ENCODE measurements around the gene HSPA8.

DNA sequence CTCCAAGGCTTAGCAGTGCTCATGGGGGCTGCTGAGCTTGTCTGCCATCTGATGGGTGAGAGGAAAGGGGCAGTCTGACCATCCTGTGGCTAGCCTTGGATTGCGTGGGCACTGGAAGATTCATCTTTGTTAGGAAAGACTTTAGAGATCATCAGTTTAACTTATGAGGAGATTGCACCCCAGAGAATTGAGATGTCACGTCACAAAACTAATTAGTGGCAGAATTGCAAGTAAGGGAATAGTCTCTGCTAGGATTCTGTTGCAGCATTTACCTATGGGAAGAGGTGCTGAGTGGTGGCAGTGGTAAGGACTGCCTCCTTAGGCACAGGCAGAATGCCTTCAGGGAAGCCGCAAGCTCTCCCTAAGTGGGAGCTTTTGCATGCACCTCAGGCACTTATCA lies 42.8 kb upstream of the HSPA8 start:
- TF ChIP-seq, protein P1, sequence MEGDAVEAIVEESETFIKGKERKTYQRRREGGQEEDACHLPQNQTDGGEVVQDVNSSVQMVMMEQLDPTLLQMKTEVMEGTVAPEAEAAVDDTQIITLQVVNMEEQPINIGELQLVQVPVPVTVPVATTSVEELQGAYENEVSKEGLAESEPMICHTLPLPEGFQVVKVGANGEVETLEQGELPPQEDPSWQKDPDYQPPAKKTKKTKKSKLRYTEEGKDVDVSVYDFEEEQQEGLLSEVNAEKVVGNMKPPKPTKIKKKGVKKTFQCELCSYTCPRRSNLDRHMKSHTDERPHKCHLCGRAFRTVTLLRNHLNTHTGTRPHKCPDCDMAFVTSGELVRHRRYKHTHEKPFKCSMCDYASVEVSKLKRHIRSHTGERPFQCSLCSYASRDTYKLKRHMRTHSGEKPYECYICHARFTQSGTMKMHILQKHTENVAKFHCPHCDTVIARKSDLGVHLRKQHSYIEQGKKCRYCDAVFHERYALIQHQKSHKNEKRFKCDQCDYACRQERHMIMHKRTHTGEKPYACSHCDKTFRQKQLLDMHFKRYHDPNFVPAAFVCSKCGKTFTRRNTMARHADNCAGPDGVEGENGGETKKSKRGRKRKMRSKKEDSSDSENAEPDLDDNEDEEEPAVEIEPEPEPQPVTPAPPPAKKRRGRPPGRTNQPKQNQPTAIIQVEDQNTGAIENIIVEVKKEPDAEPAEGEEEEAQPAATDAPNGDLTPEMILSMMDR (conservative IDR thresholded peaks at IDR 0.05; ENCODE audit: low read depth, low read length): no peak
- TF ChIP-seq RFX5 (IDR thresholded peaks at IDR 0.05; ENCODE audit: low read depth, low read length) (no peak), SMC3 (IDR thresholded peaks at IDR 0.05; ENCODE audit: low read depth, low read length) (no peak), RAD21 (IDR thresholded peaks at IDR 0.05; ENCODE audit: low read length) (no peak), MAZ (IDR thresholded peaks at IDR 0.05; ENCODE audit: borderline replicate concordance, low read depth, low read length) (no peak), RCOR1 (IDR thresholded peaks at IDR 0.05; ENCODE audit: insufficient replicate concordance, low read length) (no peak), POLR2A (IDR thresholded peaks at IDR 0.05; ENCODE audit: low read depth, low read length) (no peak), MAFK (IDR thresholded peaks at IDR 0.05; ENCODE audit: low read depth, low read length) (no peak), ELK1 (IDR thresholded peaks at IDR 0.05; ENCODE audit: borderline replicate concordance, low read depth, low read length) (no peak)
- TF ChIP-seq, protein P2, sequence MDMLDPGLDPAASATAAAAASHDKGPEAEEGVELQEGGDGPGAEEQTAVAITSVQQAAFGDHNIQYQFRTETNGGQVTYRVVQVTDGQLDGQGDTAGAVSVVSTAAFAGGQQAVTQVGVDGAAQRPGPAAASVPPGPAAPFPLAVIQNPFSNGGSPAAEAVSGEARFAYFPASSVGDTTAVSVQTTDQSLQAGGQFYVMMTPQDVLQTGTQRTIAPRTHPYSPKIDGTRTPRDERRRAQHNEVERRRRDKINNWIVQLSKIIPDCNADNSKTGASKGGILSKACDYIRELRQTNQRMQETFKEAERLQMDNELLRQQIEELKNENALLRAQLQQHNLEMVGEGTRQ (IDR thresholded peaks at IDR 0.05; ENCODE audit: low read depth, low read length): no peak
